GM12878 (cell line): ENCODE data around the gene SCCPDH. TPM values are rescaled to one million over a fixed set of nuclear protein-coding genes. Genes with fewer than 3 reads are reported as not detected.

ENCODE experiments used
- ATAC-seq: fragments of 200-7000 bp; cut with Tn5 transposase; 3 replicates; pipeline ENCODE4 v1.9.1; 2020; ENCODE audit warnings: mild to moderate bottlenecking, moderate library complexity
- BruUV-seq: library from RNA; stranded (reverse); fragments of 400-500 nt; replicated peaks from 2 replicates; lab custom pipeline; 2021; lab: Mats Ljungman, UMichigan
- CTCF ChIA-PET: fragments of 300-600 bp; sonication (Branson Sonifier 250); formaldehyde crosslinking; extraction: SDS; loops from one replicate; lab custom pipeline; 2021; ENCODE audit warnings: inconsistent platforms; lab: Yijun Ruan, JAX
- POLR2A ChIA-PET: fragments of 350-600 bp; formaldehyde crosslinking; extraction: SDS; loops from one replicate; lab custom pipeline; 2021; ENCODE audit warnings: inconsistent platforms; lab: Charles Lee
- RAD21 ChIA-PET: fragments of 300-600 bp; sonication (Branson Sonifier 250); formaldehyde crosslinking; loops from one replicate; lab custom pipeline; 2023; ENCODE audit warnings: antibody characterized with exemption; ENCODE audit not compliant: unreplicated experiment; lab: Charles Lee
- SMC1A ChIA-PET: fragments of 300-600 bp; sonication (Branson Sonifier 250); formaldehyde crosslinking; loops from one replicate; lab custom pipeline; 2023; ENCODE audit not compliant: unreplicated experiment, uncharacterized antibody; lab: Charles Lee
- DNase-seq: peaks from one replicate; pipeline ENCODE4 v3.0.0-alpha.2; 2011; ENCODE audit warnings: low read depth, low spot score
- FAIRE-seq: peaks from 3 replicates; lab custom pipeline; 2011; peaks lifted over from hg19 to GRCh38; lab: Jason Lieb, UNC
- H2AFZ ChIP-seq: 2 replicates; pipeline ENCODE4 v1.6.0; 2011; ENCODE audit warnings: low read depth, low read length, control low read depth; ENCODE audit not compliant: control insufficient read depth
- H3K27ac ChIP-seq: 2 replicates; pipeline ENCODE4 v1.5.1; 2011; ENCODE audit warnings: control low read depth; ENCODE audit not compliant: control insufficient read depth, insufficient read depth
- H3K27me3 ChIP-seq, 2 experiments: replicated peaks in 1 of 2; 2 replicates each; pipeline versions ENCODE4 v1.6.0 to v1.6.1; 2011; ENCODE audit warnings: low read length in 1 of 2; ENCODE audit not compliant: control insufficient read depth in 2 of 2, insufficient read depth in 2 of 2
- H3K36me3 ChIP-seq, 2 experiments: 2 replicates each; pipeline ENCODE4 v1.5.1; 2011; ENCODE audit warnings: low read length in 1 of 2; ENCODE audit not compliant: control insufficient read depth in 2 of 2, insufficient read depth in 2 of 2
- H3K4me1 ChIP-seq: 2 replicates; pipeline ENCODE4 v1.6.1; 2011; ENCODE audit warnings: mild to moderate bottlenecking, low read length, moderate library complexity, mixed read lengths; ENCODE audit not compliant: control insufficient read depth, insufficient read depth
- H3K4me2 ChIP-seq: 2 replicates; pipeline ENCODE4 v1.6.0; 2011; ENCODE audit warnings: control low read depth; ENCODE audit not compliant: control insufficient read depth, insufficient read depth
- H3K4me3 ChIP-seq: fragments of 200-600 bp; sonication (generic); 2 replicates; pipeline ENCODE4 v1.5.1; 2016
- H3K79me2 ChIP-seq: 2 replicates; pipeline ENCODE4 v1.6.0; 2011; ENCODE audit warnings: low read length; ENCODE audit not compliant: control insufficient read depth, insufficient read depth
- H3K9ac ChIP-seq: 2 replicates; pipeline ENCODE4 v1.8.0; 2011; ENCODE audit warnings: low read length, control low read depth, mixed read lengths; ENCODE audit not compliant: control insufficient read depth, insufficient read depth
- H3K9me3 ChIP-seq: replicated peaks from 3 replicates; pipeline ENCODE4 v1.5.1; 2011; ENCODE audit warnings: mild to moderate bottlenecking, low read length; ENCODE audit not compliant: control insufficient read depth, insufficient read depth
- H4K20me1 ChIP-seq: 2 replicates; pipeline ENCODE4 v1.6.0; 2011; ENCODE audit not compliant: control insufficient read depth, insufficient read depth
- ATF7 ChIP-seq: fragments of 450-650 bp; IDR thresholded peaks from 2 replicates; pipeline ENCODE4 v1.6.1; 2016; ENCODE audit warnings: low read depth, mild to moderate bottlenecking
- BHLHE40 ChIP-seq, 2 experiments: fragments of 450-650 bp in 1 of 2; IDR thresholded peaks; 2 replicates each; pipeline ENCODE4 v1.6.1; 2011 to 2017; ENCODE audit warnings: low read depth in 2 of 2, borderline replicate concordance in 1 of 2, improper control_type of control experiment in 1 of 2, low read length in 1 of 2, mild to moderate bottlenecking in 1 of 2
- CHD4 ChIP-seq: fragments of 200-600 bp; sonication (generic); IDR thresholded peaks from 2 replicates; pipeline ENCODE4 v1.6.1; 2016; ENCODE audit warnings: mild to moderate bottlenecking
- FOS ChIP-seq: IDR thresholded peaks from 3 replicates; pipeline ENCODE4 v1.6.1; 2011; ENCODE audit warnings: borderline replicate concordance; ENCODE audit not compliant: insufficient read length; ENCODE audit errors: extremely low read depth
- HSF1 ChIP-seq: fragments of 150-350 bp; IDR thresholded peaks from 2 replicates; pipeline ENCODE4 v1.6.1; 2014; ENCODE audit warnings: mild to moderate bottlenecking, low read depth, low read length
- IKZF1 ChIP-seq: fragments of 450-650 bp; conservative IDR thresholded peaks from 2 replicates; pipeline ENCODE4 v1.6.1; 2017; ENCODE audit warnings: antibody characterized with exemption, mild to moderate bottlenecking
- JUNB ChIP-seq: IDR thresholded peaks from 2 replicates; pipeline ENCODE4 v1.6.1; 2016; ENCODE audit warnings: antibody characterized with exemption, mild to moderate bottlenecking
- LARP7 ChIP-seq: fragments of 450-650 bp; IDR thresholded peaks from 2 replicates; pipeline ENCODE4 v1.6.1; 2017; ENCODE audit warnings: mild to moderate bottlenecking
- NFIC ChIP-seq: IDR thresholded peaks from 2 replicates; pipeline ENCODE4 v1.6.1; 2012; ENCODE audit warnings: low read depth, mild to moderate bottlenecking, inconsistent platforms, low read length, moderate library complexity
- SP1 ChIP-seq: IDR thresholded peaks from one replicate; pipeline ENCODE4 v1.6.1; 2011; ENCODE audit warnings: low read depth, low read length
- STAT1 ChIP-seq: fragments of 450-650 bp; conservative IDR thresholded peaks from 2 replicates; pipeline ENCODE4 v1.6.1; 2014; ENCODE audit warnings: antibody characterized with exemption, mild to moderate bottlenecking
- USF2 ChIP-seq: IDR thresholded peaks from 2 replicates; pipeline ENCODE4 v1.6.1; 2011; ENCODE audit warnings: low read depth, low read length, improper control_type of control experiment, borderline replicate concordance
- YBX1 ChIP-seq: fragments of 450-650 bp; IDR thresholded peaks from 2 replicates; pipeline ENCODE4 v1.6.1; 2016; ENCODE audit warnings: antibody characterized with exemption
- ZBTB4 ChIP-seq: fragments of 450-650 bp; formaldehyde crosslinking; IDR thresholded peaks from 2 replicates; pipeline ENCODE4 v1.4.0; 2022; ENCODE audit warnings: mild to moderate bottlenecking, moderate library complexity
- WGBS: methylation state at CpG from one replicate; pipeline ENCODE4 v1.1.6; 2016; ENCODE audit warnings: low lambda C conversion rate; ENCODE audit not compliant: insufficient replicate concordance, insufficient coverage; ENCODE audit errors: missing lambda C conversion rate; 5-methylcytosine and 5-hydroxymethylcytosine counted together
- in situ Hi-C: fragments of 300-500 bp; cut with MboI; formaldehyde crosslinking; loops from 9 replicates; pipeline ENCODE4 v1.14.3; 2018; ENCODE audit warnings: mixed read lengths
- intact Hi-C: fragments of 100-400 bp; cut with micrococcal nuclease; formaldehyde crosslinking; loops from one replicate; pipeline ENCODE4 v1.14.2; 2022; ENCODE audit not compliant: unreplicated experiment
- polyA plus RNA-seq, 11 experiments: library from polyadenylated mRNA; depleted of rRNA in 4 of 11; unstranded in 6 of 11; stranded (reverse) in 5 of 11; fragments of >200 nt; fragmentation: Nextera tagmentation in 4 of 11; fragmentation: Illumina TruSeq in 1 of 11; extraction: Ambion mirVana in 4 of 11; extraction: Trizol in 1 of 11; gene quantifications; 1 replicate in 1 of 11; 2 replicates in 10 of 11; pipeline versions ENCODE4 v1.2.1 to v1.2.3, GENCODE V29; 2011 to 2016; ENCODE audit warnings: inconsistent platforms in 2 of 11, missing spikeins in 2 of 11, low read depth in 1 of 11
- total RNA-seq, 4 experiments: library from RNA; depleted of rRNA in 3 of 4; stranded (reverse); fragments of >200 nt in 3 of 4; fragmentation: Illumina TruSeq in 1 of 4; extraction: Trizol in 1 of 4; gene quantifications; 2 replicates each; pipeline versions ENCODE4 v1.2.1 to v1.2.3, GENCODE V29; 2013 to 2021
- TF ChIP-seq, protein P1 (sequence below): fragments of 450-650 bp; IDR thresholded peaks from 2 replicates; pipeline ENCODE4 v1.6.1; 2017; ENCODE audit warnings: antibody characterized with exemption, mild to moderate bottlenecking, moderate library complexity
- TF ChIP-seq, protein P2 (sequence below): fragments of 450-650 bp; IDR thresholded peaks from 2 replicates; pipeline ENCODE4 v1.6.1; 2016; ENCODE audit warnings: mild to moderate bottlenecking

Gene SCCPDH
- total and polyA plus RNA-seq, 10 of the 15 experiments (the other 5 are each of a cell fraction or from before 2014, with no cell fraction given) = 5.4 to 44.8 (median 24.5) TPM

DNA sequence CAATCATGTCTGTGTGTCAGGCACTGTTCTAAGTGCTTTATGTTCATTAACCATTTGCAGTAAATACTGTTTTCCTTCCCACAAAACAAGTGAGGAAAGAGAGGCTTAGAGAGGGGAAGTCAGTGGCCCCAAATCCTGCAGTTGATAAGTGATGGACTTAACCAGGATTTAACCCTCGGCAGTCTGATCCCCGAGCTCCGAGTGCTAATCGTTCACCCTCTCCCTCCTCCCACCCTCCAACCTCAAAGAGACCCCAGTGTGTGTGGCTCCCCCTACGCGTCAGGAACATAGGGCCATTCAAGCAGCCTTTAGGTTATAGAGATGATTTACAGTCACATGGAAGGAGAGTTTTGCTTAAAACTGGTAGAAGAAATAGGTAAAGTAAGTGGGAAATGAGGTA lies 47.2 kb downstream of the SCCPDH start:
- ATAC-seq = no peak
- Histone ChIP-seq H3K27ac (no peak overlapping the region), H3K27me3 (no peaks in the 10 kb centered on the region), H2AFZ (no peak overlapping the region), H3K79me2 (no peaks in the 10 kb centered on the region), H4K20me1 (no peaks in the 10 kb centered on the region), H3K4me3 (no peak overlapping the region), H3K9ac (no peak overlapping the region), H3K4me1 (peaks cover 9% of the 10 kb centered on the region), H3K36me3 (peaks cover 0 to 6% of the 10 kb centered on the region in 2 experiments; a peak in 1 of 4 replicates), H3K9me3 (peaks cover 3% of the 10 kb centered on the region; the same call in 2 of the 3 replicates), H3K4me2 (no peak overlapping the region)
- 99% methylated on average over 6 of the region's 6 CpGs for WGBS
- ChIA-PET SMC1A (interaction anchor here (0.9 kb wide), 1 partner anchor 12 kb away, joined by 3 read pairs; no protein-coding TSS in a partner anchor), CTCF (no interaction called here), RAD21 (no interaction called here), POLR2A (no interaction called here)
- in situ Hi-C loops = no loop called here
- intact Hi-C loops = no loop called here
- no peak for FAIRE-seq
- no TSS peak for BruUV-seq
- DNase-seq = no peak
- TF ChIP-seq IKZF1 (no peak), YBX1 (no peak), JUNB (no peak), BHLHE40 (IDR thresholded peaks at IDR 0.05; ENCODE audit: borderline replicate concordance in 1 of 2, low read depth in 2 of 2, low read length in 1 of 2) (no peak), STAT1 (no peak), ZBTB4 (CRISPR knock-in tag) (no peak), HSF1 (no peak), LARP7 (no peak), ATF7 (no peak), CHD4 (no peak), SP1 (no peak), NFIC (no peak), USF2 (no peak), FOS (no peak)
- TF ChIP-seq, protein P1, sequence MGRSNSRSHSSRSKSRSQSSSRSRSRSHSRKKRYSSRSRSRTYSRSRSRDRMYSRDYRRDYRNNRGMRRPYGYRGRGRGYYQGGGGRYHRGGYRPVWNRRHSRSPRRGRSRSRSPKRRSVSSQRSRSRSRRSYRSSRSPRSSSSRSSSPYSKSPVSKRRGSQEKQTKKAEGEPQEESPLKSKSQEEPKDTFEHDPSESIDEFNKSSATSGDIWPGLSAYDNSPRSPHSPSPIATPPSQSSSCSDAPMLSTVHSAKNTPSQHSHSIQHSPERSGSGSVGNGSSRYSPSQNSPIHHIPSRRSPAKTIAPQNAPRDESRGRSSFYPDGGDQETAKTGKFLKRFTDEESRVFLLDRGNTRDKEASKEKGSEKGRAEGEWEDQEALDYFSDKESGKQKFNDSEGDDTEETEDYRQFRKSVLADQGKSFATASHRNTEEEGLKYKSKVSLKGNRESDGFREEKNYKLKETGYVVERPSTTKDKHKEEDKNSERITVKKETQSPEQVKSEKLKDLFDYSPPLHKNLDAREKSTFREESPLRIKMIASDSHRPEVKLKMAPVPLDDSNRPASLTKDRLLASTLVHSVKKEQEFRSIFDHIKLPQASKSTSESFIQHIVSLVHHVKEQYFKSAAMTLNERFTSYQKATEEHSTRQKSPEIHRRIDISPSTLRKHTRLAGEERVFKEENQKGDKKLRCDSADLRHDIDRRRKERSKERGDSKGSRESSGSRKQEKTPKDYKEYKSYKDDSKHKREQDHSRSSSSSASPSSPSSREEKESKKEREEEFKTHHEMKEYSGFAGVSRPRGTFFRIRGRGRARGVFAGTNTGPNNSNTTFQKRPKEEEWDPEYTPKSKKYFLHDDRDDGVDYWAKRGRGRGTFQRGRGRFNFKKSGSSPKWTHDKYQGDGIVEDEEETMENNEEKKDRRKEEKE = no peak
- TF ChIP-seq, protein P2, sequence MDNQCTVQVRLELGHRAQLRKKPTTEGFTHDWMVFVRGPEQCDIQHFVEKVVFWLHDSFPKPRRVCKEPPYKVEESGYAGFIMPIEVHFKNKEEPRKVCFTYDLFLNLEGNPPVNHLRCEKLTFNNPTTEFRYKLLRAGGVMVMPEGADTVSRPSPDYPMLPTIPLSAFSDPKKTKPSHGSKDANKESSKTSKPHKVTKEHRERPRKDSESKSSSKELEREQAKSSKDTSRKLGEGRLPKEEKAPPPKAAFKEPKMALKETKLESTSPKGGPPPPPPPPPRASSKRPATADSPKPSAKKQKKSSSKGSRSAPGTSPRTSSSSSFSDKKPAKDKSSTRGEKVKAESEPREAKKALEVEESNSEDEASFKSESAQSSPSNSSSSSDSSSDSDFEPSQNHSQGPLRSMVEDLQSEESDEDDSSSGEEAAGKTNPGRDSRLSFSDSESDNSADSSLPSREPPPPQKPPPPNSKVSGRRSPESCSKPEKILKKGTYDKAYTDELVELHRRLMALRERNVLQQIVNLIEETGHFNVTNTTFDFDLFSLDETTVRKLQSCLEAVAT = no peak
